Camera-type eye (tissue), 1 donor: ENCODE data around the gene ZNRF3. TPM values are rescaled to one million over a fixed set of nuclear protein-coding genes. Genes with fewer than 3 reads are reported as not detected.

Experiments used
- total RNA-seq: library from RNA; depleted of rRNA; stranded (reverse); fragments of >200 nt; gene quantifications from one replicate; pipeline ENCODE4 v1.2.3, GENCODE V29; 2014

The ZNRF3 gene
- total RNA-seq: 12.2 TPM

DNA sequence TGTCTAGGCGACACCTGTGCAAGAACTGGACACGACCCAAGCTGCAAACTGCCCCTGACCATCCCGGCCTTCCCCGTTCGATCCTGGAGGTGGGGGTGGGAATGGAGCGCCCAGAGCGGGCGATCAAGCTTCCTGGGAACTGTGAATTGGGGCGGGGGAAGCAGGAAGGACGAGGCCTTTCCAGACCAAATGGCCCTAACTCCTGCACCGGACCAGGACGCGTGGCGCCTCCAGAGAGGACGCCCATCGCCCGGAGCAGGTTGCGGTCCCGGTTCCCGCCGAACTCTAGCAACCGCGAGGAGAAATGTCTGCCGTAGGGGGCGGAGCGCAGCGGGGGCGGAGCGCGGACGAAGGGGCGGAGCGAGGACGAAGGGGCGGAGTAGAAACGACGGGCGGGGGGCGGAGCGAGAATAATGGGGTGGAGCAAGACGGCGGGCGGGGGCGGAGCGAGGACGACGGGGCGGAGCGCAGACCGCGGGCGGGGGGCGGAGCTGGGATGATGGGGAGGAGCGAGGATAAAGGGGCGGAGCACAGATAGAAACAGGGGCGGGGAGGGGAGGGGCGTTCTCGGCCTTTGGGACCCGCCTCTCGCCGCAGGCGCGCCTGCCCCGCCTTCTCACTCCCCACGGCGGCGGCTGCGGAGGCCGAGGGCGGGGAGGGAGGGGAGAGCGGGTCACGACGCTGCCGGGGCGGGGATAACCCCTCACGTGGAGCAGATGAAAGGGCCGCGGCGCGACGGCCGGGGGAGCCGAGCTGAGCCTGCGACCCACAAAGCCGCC lies at the start of gene ZNRF3:
ZNRF3 (plus strand) TSS at position 695 of the 779 bp plus-strand sequence. CDS start 195 bp downstream, outside the sequence.

DNA sequence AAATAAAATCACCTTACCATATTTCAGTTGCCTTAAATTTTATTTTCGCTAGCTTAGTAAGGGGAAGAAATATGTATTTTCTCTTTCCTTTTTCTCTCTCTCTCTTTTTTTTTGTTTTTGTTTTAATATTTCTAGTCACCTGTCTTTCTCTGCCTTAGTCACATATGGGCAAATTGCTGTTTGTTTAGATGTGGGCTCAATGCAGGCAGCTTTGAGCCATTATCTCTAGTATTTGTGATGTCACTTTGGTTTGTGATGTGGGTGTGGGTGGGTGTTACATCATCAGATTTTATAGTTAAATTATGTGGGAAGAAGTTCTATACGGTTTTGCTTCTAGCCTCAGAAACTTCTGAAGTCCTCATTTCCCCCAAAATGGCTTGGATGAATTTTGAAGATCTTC lies 178.4 kb downstream of the ZNRF3 start, which contains the start of gene C22orf31:
C22orf31 (minus strand) TSS at position 59 of the 400 bp plus-strand sequence; CDS start at position 20, 39 bp downstream.

DNA sequence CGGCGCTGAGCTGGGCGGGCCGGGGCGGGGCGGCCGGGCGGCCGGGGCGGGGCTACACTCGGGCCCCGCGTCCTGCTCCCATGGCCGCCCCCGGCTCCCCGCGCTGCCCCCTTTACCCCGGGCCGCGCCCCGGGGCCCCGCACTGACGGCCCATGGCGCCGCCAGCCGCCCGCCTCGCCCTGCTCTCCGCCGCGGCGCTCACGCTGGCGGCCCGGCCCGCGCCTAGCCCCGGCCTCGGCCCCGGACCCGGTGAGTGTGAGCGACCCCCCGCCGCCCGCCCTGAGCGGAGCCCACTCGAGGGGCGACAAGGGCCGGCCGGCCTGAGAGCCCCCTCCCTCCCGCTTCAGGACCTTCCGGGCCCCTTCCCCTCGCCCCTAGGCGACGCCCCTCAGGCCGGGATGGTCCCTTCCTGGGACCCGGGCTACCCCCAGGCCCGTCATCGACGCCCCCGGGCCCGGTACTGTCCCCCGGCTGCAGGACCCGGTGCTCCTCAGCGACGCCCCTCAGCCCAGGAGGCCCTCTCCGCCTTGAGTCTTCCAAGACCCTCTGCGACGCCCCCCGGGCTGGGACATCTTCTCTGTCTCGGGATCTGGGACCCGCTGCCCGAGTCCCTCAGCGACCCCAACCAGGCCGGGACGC lies 189.7 kb downstream of the ZNRF3 start, which contains the start of gene KREMEN1:
KREMEN1 (plus strand) TSS at position 57 of the 639 bp plus-strand sequence; CDS start at position 153, 96 bp downstream.

Other genes starting within 250 kb of the ZNRF3 start
- gene TTC28, start 203.7 kb upstream of the ZNRF3 start, total RNA-seq: 140 TPM
- gene CHEK2, start 141.8 kb upstream of the ZNRF3 start, total RNA-seq: 16.0 TPM
- 13.1 TPM for gene HSCB, start 141.5 kb upstream of the ZNRF3 start, total RNA-seq
- 42.3 TPM for gene CCDC117, start 110.9 kb upstream of the ZNRF3 start, total RNA-seq
- 95.9 TPM for gene XBP1, start 83.0 kb upstream of the ZNRF3 start, total RNA-seq
- 0.82 TPM for gene C22orf31, start 178.3 kb downstream of the ZNRF3 start, total RNA-seq
- gene KREMEN1, start 189.5 kb downstream of the ZNRF3 start, total RNA-seq: 38.2 TPM